ENCODE results near the gene PTPDC1. TPM values are rescaled to one million over a fixed set of nuclear protein-coding genes. Genes with fewer than 3 reads are reported as not detected.
A peak's percentile ranks its signal among the peaks of the same experiment; 100 is the strongest.

PTPDC1 gene, protein sequence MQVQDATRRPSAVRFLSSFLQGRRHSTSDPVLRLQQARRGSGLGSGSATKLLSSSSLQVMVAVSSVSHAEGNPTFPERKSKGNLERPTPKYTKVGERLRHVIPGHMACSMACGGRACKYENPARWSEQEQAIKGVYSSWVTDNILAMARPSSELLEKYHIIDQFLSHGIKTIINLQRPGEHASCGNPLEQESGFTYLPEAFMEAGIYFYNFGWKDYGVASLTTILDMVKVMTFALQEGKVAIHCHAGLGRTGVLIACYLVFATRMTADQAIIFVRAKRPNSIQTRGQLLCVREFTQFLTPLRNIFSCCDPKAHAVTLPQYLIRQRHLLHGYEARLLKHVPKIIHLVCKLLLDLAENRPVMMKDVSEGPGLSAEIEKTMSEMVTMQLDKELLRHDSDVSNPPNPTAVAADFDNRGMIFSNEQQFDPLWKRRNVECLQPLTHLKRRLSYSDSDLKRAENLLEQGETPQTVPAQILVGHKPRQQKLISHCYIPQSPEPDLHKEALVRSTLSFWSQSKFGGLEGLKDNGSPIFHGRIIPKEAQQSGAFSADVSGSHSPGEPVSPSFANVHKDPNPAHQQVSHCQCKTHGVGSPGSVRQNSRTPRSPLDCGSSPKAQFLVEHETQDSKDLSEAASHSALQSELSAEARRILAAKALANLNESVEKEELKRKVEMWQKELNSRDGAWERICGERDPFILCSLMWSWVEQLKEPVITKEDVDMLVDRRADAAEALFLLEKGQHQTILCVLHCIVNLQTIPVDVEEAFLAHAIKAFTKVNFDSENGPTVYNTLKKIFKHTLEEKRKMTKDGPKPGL
- total RNA-seq (1 to 10 TPM; 2.6 to 5.6 (median 4.2) TPM), polyA plus RNA-seq (1 to 10 TPM; 2.4 to 4.2 TPM)

GRCh38 chr9:94084314-94084713 lies at the start of gene PTPDC1:
Gene PTPDC1, plus strand, starts transcription at chr9:94084464. Its CDS starts 67 bp downstream, at chr9:94084531.
- TF ChIP-seq CTCF (IDR thresholded peaks at IDR 0.05): no peak
- FAIRE-seq: no peak
- no peak within 1 kb of the TSS for H3K4me3 ChIP-seq
- no peaks in the 10 kb centered on the region for H3K36me3 ChIP-seq
- H3K4me1 ChIP-seq: no peaks in the 10 kb centered on the region
- intact Hi-C loops (cut with DNase I): no loop called here
- no peak for DNase-seq
- H3K27me3 ChIP-seq: no peaks in the 10 kb centered on the region
- H3K27ac ChIP-seq: no peak within 1 kb of the TSS
- H3K9me3 ChIP-seq: no peaks in the 10 kb centered on the region
- 90% methylated on average over 14 of the region's 14 CpGs for WGBS, 2 donors
- peak in 1 of 4 donors; percentile 35 for ATAC-seq

DNA sequence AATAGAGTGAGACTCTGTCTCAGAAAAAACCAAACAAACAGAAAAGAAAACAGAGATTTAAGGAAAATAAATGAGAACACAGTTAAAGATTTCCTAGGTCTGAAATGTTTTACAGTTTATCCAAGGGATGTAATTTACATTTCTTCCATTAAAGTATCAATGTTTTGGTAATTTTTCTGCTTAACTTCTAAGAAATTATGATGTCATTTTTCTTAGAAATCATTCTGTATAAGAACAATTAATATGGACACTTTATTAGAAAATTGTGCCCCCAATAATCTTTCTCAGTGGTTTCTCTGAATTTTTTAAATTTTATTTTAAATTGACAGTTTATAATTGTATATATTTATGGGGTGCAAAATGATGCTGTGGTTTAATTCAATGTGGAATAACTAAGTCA lies 49.8 kb upstream of the PTPDC1 start:
- no peak for DNase-seq
- no peak overlapping the region for H3K27ac ChIP-seq
- no peaks in the 10 kb centered on the region for H3K36me3 ChIP-seq
- TF ChIP-seq CTCF (IDR thresholded peaks at IDR 0.05): no peak
- FAIRE-seq: no peak
- no peak for ATAC-seq
- H3K9me3 ChIP-seq: no peaks in the 10 kb centered on the region
- intact Hi-C loops (cut with DNase I): no loop called here
- peaks cover 0 to 8% (median 0%) of the 10 kb centered on the region in 3 donors for H3K4me1 ChIP-seq
- no peaks in the 10 kb centered on the region for H3K27me3 ChIP-seq
- no peak overlapping the region for H3K4me3 ChIP-seq

DNA sequence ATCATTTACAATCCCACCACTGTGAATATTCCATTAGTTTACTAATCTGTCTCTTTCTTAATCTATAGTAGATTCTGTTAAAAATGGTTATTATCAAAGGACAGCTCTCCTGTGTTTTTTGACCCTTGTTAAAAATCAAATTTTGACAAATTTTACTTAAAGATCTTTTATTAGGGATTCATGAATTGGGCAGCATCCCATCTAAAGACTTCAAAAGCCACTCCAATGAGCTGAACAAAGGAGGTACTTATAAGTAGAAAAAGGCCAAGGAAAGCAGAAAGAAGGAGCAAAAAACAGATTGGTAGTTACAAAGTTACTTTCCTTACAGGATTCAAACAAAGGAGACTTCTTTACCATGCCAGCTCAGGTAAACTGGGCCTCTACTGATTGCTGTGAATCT lies 44.5 kb upstream of the PTPDC1 start:
- TF ChIP-seq CTCF (IDR thresholded peaks at IDR 0.05): no peak
- DNase-seq: no peak
- intact Hi-C loops (cut with DNase I): no loop called here
- Histone ChIP-seq H3K27me3 (no peaks in the 10 kb centered on the region), H3K36me3 (no peaks in the 10 kb centered on the region), H3K9me3 (no peaks in the 10 kb centered on the region), H3K27ac (no peak overlapping the region), H3K4me1 (no peaks in the 10 kb centered on the region), H3K4me3 (no peak overlapping the region)
- no peak for ATAC-seq
- no peak for FAIRE-seq

DNA sequence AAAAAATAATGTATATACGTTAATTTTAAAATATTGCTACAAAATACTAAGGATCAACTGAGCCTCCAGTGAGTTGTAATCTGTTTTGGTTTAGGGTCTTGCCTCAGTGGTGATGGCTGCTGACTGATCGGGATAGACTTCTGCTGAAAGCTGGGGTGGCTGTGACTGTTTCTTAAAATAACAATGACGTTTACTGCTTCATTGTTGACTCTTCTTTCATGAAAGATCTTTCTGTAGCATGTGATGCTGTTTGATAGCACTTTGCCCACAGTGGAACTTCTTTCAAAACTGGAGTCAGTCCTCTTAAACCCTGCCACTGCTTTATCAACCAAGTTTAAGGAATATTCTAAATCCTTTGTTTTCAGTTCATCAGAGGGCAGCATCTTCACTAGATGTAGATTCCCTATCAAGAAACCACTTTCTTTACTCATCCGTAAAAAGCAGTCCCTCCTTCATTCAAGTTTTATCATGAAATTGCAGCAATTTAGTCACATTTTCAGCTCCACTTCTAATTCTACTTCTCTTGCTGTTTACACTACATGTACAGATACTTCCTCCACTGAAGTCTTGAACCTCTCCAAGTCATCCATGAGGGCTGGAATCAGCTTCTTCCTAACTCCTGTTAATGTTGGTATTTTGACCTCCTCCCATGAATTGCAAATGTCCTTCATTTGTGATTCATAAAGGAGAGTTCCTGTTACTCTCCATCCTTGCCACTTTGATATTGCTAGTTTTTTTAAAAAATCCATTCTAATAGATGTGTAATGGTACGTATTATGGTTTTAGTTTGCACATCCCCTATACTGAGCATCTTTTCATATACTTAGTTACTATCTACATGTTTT lies 41.5 kb upstream of the PTPDC1 start:
- no peak overlapping the region for H3K4me3 ChIP-seq
- ATAC-seq (no peak), FAIRE-seq (no peak), DNase-seq (no peak)
- H3K27me3 ChIP-seq: no peaks in the 10 kb centered on the region
- H3K27ac ChIP-seq: no peak overlapping the region
- H3K9me3 ChIP-seq: no peaks in the 10 kb centered on the region
- intact Hi-C loops (cut with DNase I): no loop called here
- no peaks in the 10 kb centered on the region for H3K4me1 ChIP-seq
- no peak for TF ChIP-seq CTCF (IDR thresholded peaks at IDR 0.05)
- no peaks in the 10 kb centered on the region for H3K36me3 ChIP-seq
- WGBS, 2 donors: 70 to 90% methylated on average over 5 of the region's 5 CpGs

Measured in pancreas (tissue), 10 donors.